Left lung (tissue), 10 donors: ENCODE data around the gene NEDD4. TPM values are rescaled to one million over a fixed set of nuclear protein-coding genes. Genes with fewer than 3 reads are reported as not detected.

Source experiments
- ATAC-seq: fragments of 200-7000 bp; cut with Tn5 transposase; one replicate; pipeline ENCODE4 v1.9.1; 2020; ENCODE audit warnings: moderate library complexity
- DNase-seq, 4 donors: peaks; one replicate each; pipeline ENCODE4 v3.0.0-alpha.2; 2013 to 2020
- H3K27ac ChIP-seq, 2 donors: fragments of 200-600 bp; sonication (generic) in 1 of 2; one replicate each; pipeline versions ENCODE4 v1.5.0 to v1.8.0; 2020 to 2021
- H3K27me3 ChIP-seq, 2 donors: fragments of 200-600 bp; sonication (generic) in 1 of 2; one replicate each; pipeline versions ENCODE4 v1.5.0 to v1.8.0; 2020 to 2021
- H3K36me3 ChIP-seq, 2 donors: fragments of 200-600 bp; sonication (generic) in 1 of 2; one replicate each; pipeline versions ENCODE4 v1.5.0 to v1.8.0; 2020 to 2021
- H3K4me1 ChIP-seq, 2 donors: fragments of 200-600 bp; one replicate each; pipeline ENCODE4 v1.8.0; 2021
- H3K4me3 ChIP-seq, 2 donors: fragments of 200-600 bp; sonication (generic) in 1 of 2; one replicate each; pipeline versions ENCODE4 v1.5.0 to v1.8.0; 2020 to 2021; ENCODE audit warnings: mild to moderate bottlenecking in 1 of 2
- H3K9me3 ChIP-seq, 2 donors: fragments of 200-600 bp; sonication (generic) in 1 of 2; one replicate each; pipeline versions ENCODE4 v1.5.0 to v1.8.0; 2020 to 2021
- intact Hi-C, 2 donors: fragments of 100-400 bp; cut with DNase I; formaldehyde crosslinking; loops; one replicate each; pipeline versions ENCODE4 v1.11.2 to v1.14.2; 2022
- polyA plus RNA-seq, 6 donors: library from polyadenylated mRNA; unstranded; fragments of 120-200 nt; gene quantifications; one replicate each; pipeline ENCODE4 v1.2.1, GENCODE V29; 2013; ENCODE audit not compliant: insufficient read length in 6 of 6
- total RNA-seq, 2 donors: library from RNA; stranded (reverse); fragmentation: NEBNext Ultra II Directional; extraction: Animal tissue kit (Norgen Biotek cat#: 25700); gene quantifications; one replicate each; pipeline ENCODE4 v1.2.1, GENCODE V29; 2021
- TF ChIP-seq, protein P1 (sequence below), 2 donors: fragments of 200-600 bp; sonication (generic) in 1 of 2; IDR thresholded peaks; one replicate each; pipeline versions ENCODE4 v1.5.0 to v1.8.0; 2021; ENCODE audit warnings: antibody characterized with exemption in 2 of 2
- donor health status: DM: no; HTN: yes; CAD: no.
- donor health status: DM: no; HTN: no; CAD: no.

NEDD4 gene
- total and polyA plus RNA-seq, 8 donors: 15.0 to 19.5 (median 17.0) TPM

DNA sequence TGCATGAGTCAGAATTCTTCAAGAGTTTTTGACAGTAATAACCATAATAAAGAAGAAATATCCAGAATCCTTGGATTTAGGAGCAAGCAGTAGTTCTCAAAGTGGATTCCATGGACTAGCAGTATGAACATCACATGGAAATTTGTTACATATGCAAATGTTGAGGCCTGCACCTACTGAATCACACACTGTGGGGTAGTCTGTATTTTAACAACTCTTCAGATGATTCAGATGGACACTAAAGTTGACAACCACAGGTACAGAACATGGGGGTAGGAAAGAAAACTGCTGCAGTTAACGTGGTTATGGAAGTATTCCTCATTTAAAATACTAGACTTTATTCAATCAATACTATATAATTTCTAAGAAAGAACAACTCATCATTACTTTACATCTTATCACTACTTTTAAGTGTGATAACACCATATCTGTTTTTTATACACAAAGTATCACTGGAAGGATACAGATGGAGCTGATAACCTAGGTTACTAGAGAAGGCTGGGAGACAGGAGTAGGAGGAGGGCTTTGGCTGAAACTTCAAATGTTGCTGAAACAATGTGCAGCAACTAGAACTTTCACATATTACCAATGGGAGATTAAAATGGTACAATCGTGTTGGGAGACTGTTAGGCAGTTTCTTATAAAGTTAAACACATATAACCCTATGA is 11.7 kb downstream of the NEDD4 start:
- no peaks in the 10 kb centered on the region for H3K36me3 ChIP-seq
- H3K9me3 ChIP-seq: no peaks in the 10 kb centered on the region
- no peak for ATAC-seq
- H3K4me3 ChIP-seq: no peak overlapping the region
- no peak overlapping the region for H3K27ac ChIP-seq
- intact Hi-C loops: no loop called here
- H3K4me1 ChIP-seq: no peaks in the 10 kb centered on the region
- TF ChIP-seq, protein P1, sequence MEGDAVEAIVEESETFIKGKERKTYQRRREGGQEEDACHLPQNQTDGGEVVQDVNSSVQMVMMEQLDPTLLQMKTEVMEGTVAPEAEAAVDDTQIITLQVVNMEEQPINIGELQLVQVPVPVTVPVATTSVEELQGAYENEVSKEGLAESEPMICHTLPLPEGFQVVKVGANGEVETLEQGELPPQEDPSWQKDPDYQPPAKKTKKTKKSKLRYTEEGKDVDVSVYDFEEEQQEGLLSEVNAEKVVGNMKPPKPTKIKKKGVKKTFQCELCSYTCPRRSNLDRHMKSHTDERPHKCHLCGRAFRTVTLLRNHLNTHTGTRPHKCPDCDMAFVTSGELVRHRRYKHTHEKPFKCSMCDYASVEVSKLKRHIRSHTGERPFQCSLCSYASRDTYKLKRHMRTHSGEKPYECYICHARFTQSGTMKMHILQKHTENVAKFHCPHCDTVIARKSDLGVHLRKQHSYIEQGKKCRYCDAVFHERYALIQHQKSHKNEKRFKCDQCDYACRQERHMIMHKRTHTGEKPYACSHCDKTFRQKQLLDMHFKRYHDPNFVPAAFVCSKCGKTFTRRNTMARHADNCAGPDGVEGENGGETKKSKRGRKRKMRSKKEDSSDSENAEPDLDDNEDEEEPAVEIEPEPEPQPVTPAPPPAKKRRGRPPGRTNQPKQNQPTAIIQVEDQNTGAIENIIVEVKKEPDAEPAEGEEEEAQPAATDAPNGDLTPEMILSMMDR (IDR thresholded peaks at IDR 0.05): no peak
- H3K27me3 ChIP-seq: no peaks in the 10 kb centered on the region
- DNase-seq: no peak

DNA sequence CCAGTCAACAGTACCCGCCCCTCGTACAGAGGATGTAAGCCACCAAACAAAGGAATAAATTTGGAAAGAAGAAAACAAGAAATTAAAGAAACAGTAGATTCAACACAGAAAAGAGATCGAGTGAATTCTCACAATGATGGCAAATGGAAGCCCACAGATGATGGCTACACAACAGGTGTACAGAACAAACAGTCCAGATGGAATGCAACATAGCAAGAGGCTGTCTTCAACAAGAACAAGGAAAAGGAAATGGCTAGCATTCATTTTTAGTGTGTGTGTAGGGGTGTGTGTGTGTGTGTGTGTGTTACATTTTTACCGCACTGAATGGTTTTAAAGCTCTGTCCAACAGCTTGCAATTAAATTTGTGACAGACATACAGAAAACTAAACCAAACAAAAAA is 12.9 kb downstream of the NEDD4 start:
- TF ChIP-seq, protein P1 (IDR thresholded peaks at IDR 0.05): no peak
- H3K9me3 ChIP-seq: no peaks in the 10 kb centered on the region
- no peaks in the 10 kb centered on the region for H3K27me3 ChIP-seq
- H3K4me3 ChIP-seq: no peak overlapping the region
- H3K27ac ChIP-seq: no peak overlapping the region
- no peak for DNase-seq
- ATAC-seq: no peak
- H3K36me3 ChIP-seq: no peaks in the 10 kb centered on the region
- intact Hi-C loops: no loop called here
- no peaks in the 10 kb centered on the region for H3K4me1 ChIP-seq

DNA sequence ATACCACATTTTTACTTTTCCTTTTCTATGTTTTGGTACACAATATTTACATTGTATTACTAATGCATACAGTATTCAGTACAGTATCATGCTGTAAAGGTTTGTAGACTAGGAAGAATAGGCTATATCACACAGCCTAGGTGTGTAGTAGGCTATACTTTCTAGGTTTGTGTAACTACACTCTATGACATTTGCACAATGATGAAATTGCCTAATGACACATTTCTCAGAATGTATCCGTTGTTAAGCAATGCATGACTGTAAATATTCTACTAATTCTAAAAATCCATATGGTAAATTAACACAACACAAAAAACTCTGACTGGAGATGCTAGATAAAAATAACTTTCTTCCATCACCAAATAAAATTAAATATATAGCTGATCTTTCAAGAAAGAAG is 16.2 kb downstream of the NEDD4 start:
- no peak overlapping the region for H3K27ac ChIP-seq
- TF ChIP-seq, protein P1 (IDR thresholded peaks at IDR 0.05): no peak
- DNase-seq (no peak), ATAC-seq (no peak)
- H3K36me3 ChIP-seq: no peaks in the 10 kb centered on the region
- no peaks in the 10 kb centered on the region for H3K27me3 ChIP-seq
- H3K9me3 ChIP-seq: no peaks in the 10 kb centered on the region
- intact Hi-C loops: no loop called here
- H3K4me1 ChIP-seq: no peaks in the 10 kb centered on the region
- H3K4me3 ChIP-seq: no peak overlapping the region

DNA sequence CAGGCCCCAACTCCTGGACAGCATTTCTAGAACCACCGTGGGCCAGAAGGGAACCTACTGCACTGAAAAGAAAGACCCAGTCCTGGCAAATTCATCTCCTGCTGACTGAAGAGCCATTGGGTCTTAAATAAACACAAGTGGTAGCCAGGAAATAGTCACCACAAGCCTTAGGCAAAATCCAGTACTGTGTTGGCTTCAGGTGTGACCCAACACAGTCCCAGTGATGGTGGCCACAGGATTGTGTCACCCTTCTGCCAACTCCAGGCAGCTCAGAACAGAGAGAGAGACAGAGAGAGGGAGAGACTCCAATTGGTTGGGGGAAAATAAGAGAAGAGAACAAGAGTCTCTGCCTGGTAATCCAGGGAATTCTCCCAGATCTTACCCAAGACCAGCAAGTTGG is 23.1 kb downstream of the NEDD4 start:
- intact Hi-C loops: no loop called here
- H3K9me3 ChIP-seq: no peaks in the 10 kb centered on the region
- no peak overlapping the region for H3K4me3 ChIP-seq
- H3K4me1 ChIP-seq: no peaks in the 10 kb centered on the region
- TF ChIP-seq, protein P1 (IDR thresholded peaks at IDR 0.05): no peak
- H3K36me3 ChIP-seq: no peaks in the 10 kb centered on the region
- H3K27me3 ChIP-seq: no peaks in the 10 kb centered on the region
- no peak overlapping the region for H3K27ac ChIP-seq
- ATAC-seq: peak; percentile 33
- no peak for DNase-seq

DNA sequence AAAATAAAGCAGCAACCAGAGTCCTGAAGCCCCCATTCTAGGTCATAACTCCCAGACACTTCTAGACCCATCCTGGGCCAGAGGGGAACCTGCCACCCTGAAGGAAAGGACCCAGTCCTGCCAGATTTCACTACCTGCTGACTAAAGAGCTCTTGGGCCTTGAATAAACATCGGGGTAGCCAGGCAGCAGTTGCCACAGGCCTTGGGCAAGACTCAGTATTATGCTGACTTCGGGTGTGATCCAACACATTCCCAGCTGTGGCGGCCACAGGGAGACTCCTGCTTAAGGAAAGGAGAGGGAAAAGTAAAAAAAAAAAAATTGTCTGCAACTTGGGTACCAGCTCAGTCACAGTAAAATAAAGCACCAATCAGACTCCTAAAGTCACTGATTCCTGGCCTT is 23.8 kb downstream of the NEDD4 start:
- intact Hi-C loops: no loop called here
- H3K4me3 ChIP-seq: no peak overlapping the region
- peak in 1 of 4 donors; percentile 40 for DNase-seq
- H3K27ac ChIP-seq: no peak overlapping the region
- ATAC-seq: peak; percentile 97
- no peaks in the 10 kb centered on the region for H3K27me3 ChIP-seq
- H3K4me1 ChIP-seq: no peaks in the 10 kb centered on the region
- H3K9me3 ChIP-seq: no peaks in the 10 kb centered on the region
- no peaks in the 10 kb centered on the region for H3K36me3 ChIP-seq
- TF ChIP-seq, protein P1 (IDR thresholded peaks at IDR 0.05): no peak
